Measurements from ENCODE around the gene NIN.

GRCh38 chr14:50734950-50735695 lies 95.8 kb downstream of the NIN start:
- TF ChIP-seq CTCF (IDR thresholded peaks at IDR 0.05 in 8 of 11, conservative IDR thresholded peaks at IDR 0.05 in 3 of 11) (no peak), POLR2AphosphoS5 (IDR thresholded peaks at IDR 0.05) (no peak), POLR2A (IDR thresholded peaks at IDR 0.05) (no peak)
